SK-N-SH (cell line): ENCODE data around the gene TMPRSS11B.

ENCODE experiments used
- CHD2 ChIP-seq: fragments of 150-350 bp; IDR thresholded peaks from 2 replicates; pipeline ENCODE4 v1.6.1; 2018; ENCODE audit warnings: low read length; ENCODE audit not compliant: partially characterized antibody
- EZH2phosphoT487 ChIP-seq: fragments of 200-600 bp; sonication (generic); IDR thresholded peaks from 2 replicates; pipeline ENCODE4 v1.6.1; 2017; ENCODE audit warnings: low read depth, mixed run types, mild to moderate bottlenecking, antibody characterized with exemption, moderate library complexity, borderline replicate concordance
- JUND ChIP-seq: IDR thresholded peaks from 2 replicates; pipeline ENCODE4 v1.4.0; 2012
- MXI1 ChIP-seq: IDR thresholded peaks from 2 replicates; pipeline ENCODE4 v1.6.1; 2012; ENCODE audit warnings: mild to moderate bottlenecking, low read depth, low read length, improper control_type of control experiment
- RCOR1 ChIP-seq: fragments of 150-350 bp; IDR thresholded peaks from 2 replicates; pipeline ENCODE4 v1.6.1; 2017; ENCODE audit warnings: antibody characterized with exemption, low read length
- YY1 ChIP-seq: IDR thresholded peaks from 2 replicates; pipeline ENCODE4 v1.4.0; 2012; ENCODE audit warnings: low read depth, mild to moderate bottlenecking
- TF ChIP-seq, protein P1 (sequence below): fragments of 150-350 bp; IDR thresholded peaks from 2 replicates; pipeline ENCODE4 v1.6.1; 2017; ENCODE audit warnings: antibody characterized with exemption, low read length, low read depth, borderline replicate concordance
- TF ChIP-seq, protein P2 (sequence below): fragments of 200-600 bp; sonication (generic); IDR thresholded peaks from 2 replicates; pipeline ENCODE4 v1.6.1; 2017; ENCODE audit warnings: antibody characterized with exemption, mild to moderate bottlenecking, moderate library complexity

DNA sequence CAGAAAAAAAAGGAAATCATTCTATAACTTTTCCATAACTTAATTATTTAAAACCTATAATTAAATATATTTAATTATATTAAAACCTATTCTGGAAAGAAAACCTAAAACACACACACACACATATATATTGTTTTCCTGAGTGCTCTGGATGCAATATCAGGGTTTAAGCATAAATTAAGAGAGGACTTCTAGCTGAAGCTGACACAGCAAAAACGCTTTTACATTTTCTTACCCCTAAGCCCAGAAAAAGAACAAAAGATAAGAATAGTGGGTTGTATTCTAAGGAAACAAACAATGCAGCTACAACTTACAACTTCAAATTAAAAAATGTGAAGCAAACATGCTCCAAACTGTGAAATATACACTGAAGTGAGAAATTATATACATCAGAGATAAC, 52.3 kb downstream of the TMPRSS11B start:
- TF ChIP-seq CHD2 = no peak
- TF ChIP-seq JUND = no peak
- TF ChIP-seq, protein P1, sequence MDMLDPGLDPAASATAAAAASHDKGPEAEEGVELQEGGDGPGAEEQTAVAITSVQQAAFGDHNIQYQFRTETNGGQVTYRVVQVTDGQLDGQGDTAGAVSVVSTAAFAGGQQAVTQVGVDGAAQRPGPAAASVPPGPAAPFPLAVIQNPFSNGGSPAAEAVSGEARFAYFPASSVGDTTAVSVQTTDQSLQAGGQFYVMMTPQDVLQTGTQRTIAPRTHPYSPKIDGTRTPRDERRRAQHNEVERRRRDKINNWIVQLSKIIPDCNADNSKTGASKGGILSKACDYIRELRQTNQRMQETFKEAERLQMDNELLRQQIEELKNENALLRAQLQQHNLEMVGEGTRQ = no peak
- TF ChIP-seq, protein P2, sequence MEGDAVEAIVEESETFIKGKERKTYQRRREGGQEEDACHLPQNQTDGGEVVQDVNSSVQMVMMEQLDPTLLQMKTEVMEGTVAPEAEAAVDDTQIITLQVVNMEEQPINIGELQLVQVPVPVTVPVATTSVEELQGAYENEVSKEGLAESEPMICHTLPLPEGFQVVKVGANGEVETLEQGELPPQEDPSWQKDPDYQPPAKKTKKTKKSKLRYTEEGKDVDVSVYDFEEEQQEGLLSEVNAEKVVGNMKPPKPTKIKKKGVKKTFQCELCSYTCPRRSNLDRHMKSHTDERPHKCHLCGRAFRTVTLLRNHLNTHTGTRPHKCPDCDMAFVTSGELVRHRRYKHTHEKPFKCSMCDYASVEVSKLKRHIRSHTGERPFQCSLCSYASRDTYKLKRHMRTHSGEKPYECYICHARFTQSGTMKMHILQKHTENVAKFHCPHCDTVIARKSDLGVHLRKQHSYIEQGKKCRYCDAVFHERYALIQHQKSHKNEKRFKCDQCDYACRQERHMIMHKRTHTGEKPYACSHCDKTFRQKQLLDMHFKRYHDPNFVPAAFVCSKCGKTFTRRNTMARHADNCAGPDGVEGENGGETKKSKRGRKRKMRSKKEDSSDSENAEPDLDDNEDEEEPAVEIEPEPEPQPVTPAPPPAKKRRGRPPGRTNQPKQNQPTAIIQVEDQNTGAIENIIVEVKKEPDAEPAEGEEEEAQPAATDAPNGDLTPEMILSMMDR = no peak
- TF ChIP-seq MXI1 = no peak
- no peak for TF ChIP-seq RCOR1
- no peak for TF ChIP-seq YY1
- no peak for TF ChIP-seq EZH2phosphoT487
